ENCODE data around the gene POP7. TPM values are rescaled to one million over a fixed set of nuclear protein-coding genes. Genes with fewer than 3 reads are reported as not detected.

Gene POP7
- total and polyA plus RNA-seq, 4 donors: 19.1 to 40.1 (median 33.8) TPM

GRCh38 chr7:100682228-100682741 is 23.6 kb upstream of the POP7 start (continued):
- TF ChIP-seq ZBTB33 (IDR thresholded peaks at IDR 0.05) (no peak), HNF4A (conservative IDR thresholded peaks at IDR 0.05) (no peak), EGR1 (IDR thresholded peaks at IDR 0.05; ENCODE audit: low read depth in 2 of 2) (no peak), HNF4G (IDR thresholded peaks at IDR 0.05) (no peak), YY1 (IDR thresholded peaks at IDR 0.05) (no peak), TAF1 (conservative IDR thresholded peaks at IDR 0.05) (no peak), ATF3 (IDR thresholded peaks at IDR 0.05) (no peak), FOXA1 (IDR thresholded peaks at IDR 0.05) (no peak)

- Histone ChIP-seq H3K9me3 (ENCODE audit: control insufficient read depth in 4 of 4, low read length in 3 of 4) (no peaks in the 10 kb centered on the region), H3K36me3 (ENCODE audit: control insufficient read depth in 4 of 4, insufficient read depth in 3 of 4, low read depth in 1 of 4, low read length in 3 of 4) (peaks cover 8 to 70% (median 37%) of the 10 kb centered on the region in 4 donors), H3K9ac (ENCODE audit: low read depth in 1 of 2, low read length in 2 of 2) (no peak overlapping the region), H3K4me3 (ENCODE audit: low read depth in 1 of 3, low read length in 3 of 3) (no peak overlapping the region), H3K4me1 (ENCODE audit: control insufficient read depth in 4 of 4, insufficient read depth in 4 of 4, low read length in 3 of 4) (peaks cover 0 to 3% (median 0%) of the 10 kb centered on the region in 4 donors), H3K27ac (ENCODE audit: low read depth in 1 of 2, low read length in 2 of 2) (no peak overlapping the region), H3K27me3 (ENCODE audit: control insufficient read depth in 4 of 4, insufficient read depth in 4 of 4, low read length in 3 of 4) (no peaks in the 10 kb centered on the region)
- 90% methylated on average over 28 of the region's 28 CpGs for WGBS
- no peak for DNase-seq (ENCODE audit: low spot score)
- no peak for TF ChIP-seq FOXA2 (IDR thresholded peaks at IDR 0.05)
- TF ChIP-seq ZBTB33 (IDR thresholded peaks at IDR 0.05): no peak
- TF ChIP-seq EGR1 (IDR thresholded peaks at IDR 0.05; ENCODE audit: low read depth in 2 of 2): no peak
- no peak for TF ChIP-seq HNF4A (conservative IDR thresholded peaks at IDR 0.05)
- no peak for TF ChIP-seq YY1 (IDR thresholded peaks at IDR 0.05)
- no peak for TF ChIP-seq FOXA1 (IDR thresholded peaks at IDR 0.05)
- no peak for TF ChIP-seq ATF3 (IDR thresholded peaks at IDR 0.05)
- TF ChIP-seq HNF4G (IDR thresholded peaks at IDR 0.05): no peak
- TF ChIP-seq SP1 (IDR thresholded peaks at IDR 0.05): no peak
- no peak for TF ChIP-seq RAD21 (IDR thresholded peaks at IDR 0.05)
- TF ChIP-seq GABPA (IDR thresholded peaks at IDR 0.05 in 1 of 2, conservative IDR thresholded peaks at IDR 0.05 in 1 of 2): no peak
- no peak for TF ChIP-seq JUND (IDR thresholded peaks at IDR 0.05)
- TF ChIP-seq, protein P1, sequence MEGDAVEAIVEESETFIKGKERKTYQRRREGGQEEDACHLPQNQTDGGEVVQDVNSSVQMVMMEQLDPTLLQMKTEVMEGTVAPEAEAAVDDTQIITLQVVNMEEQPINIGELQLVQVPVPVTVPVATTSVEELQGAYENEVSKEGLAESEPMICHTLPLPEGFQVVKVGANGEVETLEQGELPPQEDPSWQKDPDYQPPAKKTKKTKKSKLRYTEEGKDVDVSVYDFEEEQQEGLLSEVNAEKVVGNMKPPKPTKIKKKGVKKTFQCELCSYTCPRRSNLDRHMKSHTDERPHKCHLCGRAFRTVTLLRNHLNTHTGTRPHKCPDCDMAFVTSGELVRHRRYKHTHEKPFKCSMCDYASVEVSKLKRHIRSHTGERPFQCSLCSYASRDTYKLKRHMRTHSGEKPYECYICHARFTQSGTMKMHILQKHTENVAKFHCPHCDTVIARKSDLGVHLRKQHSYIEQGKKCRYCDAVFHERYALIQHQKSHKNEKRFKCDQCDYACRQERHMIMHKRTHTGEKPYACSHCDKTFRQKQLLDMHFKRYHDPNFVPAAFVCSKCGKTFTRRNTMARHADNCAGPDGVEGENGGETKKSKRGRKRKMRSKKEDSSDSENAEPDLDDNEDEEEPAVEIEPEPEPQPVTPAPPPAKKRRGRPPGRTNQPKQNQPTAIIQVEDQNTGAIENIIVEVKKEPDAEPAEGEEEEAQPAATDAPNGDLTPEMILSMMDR (IDR thresholded peaks at IDR 0.05; ENCODE audit: low read depth, low read length, missing input control): no peak
- no peak for TF ChIP-seq TAF1 (conservative IDR thresholded peaks at IDR 0.05)
- no peak for TF ChIP-seq REST (IDR thresholded peaks at IDR 0.05)
- no peak for TF ChIP-seq MAX (IDR thresholded peaks at IDR 0.05)
- no peak for TF ChIP-seq RXRA (IDR thresholded peaks at IDR 0.05)
- no peak for TF ChIP-seq NR2F2 (IDR thresholded peaks at IDR 0.05)
Observed at GRCh38 chr7:100682991-100683658, 22.8 kb upstream of the POP7 start.
